HG03565 (cell line): ENCODE results near the gene CLDN8.

Experiments
- ATAC-seq: cut with Tn5 transposase; IDR thresholded peaks from one replicate; pipeline ENCODE4 v1.9.1; 2021; ENCODE audit warnings: mild to moderate bottlenecking, moderate library complexity; ENCODE audit not compliant: unreplicated experiment

The CLDN8 gene

DNA sequence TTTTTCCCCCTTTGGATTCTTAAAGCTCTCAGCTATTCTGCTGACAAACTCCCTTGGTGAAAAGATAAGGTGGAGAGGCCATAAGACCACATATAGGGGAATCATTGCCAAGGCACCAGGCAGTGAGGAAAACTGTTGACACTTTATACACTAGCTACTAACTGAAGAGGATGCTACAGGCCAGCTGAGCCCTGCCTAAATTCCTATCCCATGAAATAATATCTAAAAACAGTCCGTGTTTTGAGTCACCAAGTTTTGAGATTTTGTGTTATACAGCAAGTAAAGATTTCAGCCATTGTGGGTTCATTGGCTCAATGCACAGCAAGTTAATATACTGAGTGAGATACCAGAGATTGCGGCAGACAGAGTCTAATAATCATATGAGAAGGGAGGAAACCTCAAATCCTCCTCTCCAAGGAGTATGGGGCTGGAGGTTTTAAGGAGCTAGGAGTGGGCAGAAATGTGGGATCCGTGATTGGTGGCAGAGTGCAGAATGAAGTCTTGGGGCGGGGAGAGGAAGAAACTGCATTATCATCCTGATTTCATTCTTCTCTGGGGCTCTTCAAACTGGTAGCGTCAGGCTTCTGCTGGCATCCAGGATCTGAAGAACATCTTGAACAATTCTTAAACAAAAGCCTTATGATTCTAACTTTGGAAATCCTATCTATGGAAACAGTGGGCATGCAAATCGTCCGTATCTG, 9.2 kb downstream of the CLDN8 start:
- no peak for ATAC-seq

DNA sequence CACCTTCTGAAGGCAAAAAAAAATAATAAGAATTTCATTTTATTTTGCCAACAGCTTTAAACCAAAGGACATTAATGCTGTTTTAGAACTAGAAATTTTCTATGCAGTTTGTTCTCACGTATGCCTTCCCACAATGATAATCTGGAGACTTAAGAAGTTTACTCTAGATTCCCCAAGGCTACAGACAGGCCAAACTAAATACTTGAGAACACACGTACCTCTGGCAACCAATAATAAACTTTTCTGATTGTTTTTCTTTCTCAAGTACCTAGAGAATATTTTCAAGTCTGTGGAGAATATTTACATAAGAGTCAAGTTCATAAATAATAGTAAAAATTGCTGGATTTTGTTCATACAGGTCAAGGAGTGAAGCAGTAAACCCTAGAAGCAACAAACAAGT, 15.9 kb downstream of the CLDN8 start:
- no peak for ATAC-seq

DNA sequence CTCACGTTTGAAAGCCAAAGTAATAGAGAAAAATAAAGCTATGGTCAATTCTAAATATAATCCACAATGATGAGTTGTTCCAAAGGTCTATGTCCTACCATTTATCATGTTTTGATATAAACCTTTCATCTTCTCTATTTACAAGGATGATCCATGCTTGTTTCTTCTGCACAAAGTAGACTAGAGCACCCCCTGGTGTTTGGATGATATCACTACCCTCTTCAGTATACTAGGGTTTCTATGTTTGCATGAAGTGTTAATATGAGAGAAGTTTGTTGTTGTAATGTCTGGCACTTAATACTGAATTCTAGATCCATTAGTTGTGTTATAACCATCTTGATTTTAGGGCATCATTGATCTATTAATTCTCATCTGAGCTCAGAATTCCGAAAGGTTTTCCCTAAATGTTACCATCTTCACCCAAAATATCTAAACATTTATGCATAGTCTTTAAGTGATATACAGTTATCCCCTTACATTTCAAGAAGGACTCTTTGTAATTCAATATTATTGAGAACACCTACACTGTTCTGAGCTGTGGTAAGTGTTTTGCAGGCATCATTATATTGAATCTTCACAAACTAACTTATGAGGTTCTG, 21.1 kb downstream of the CLDN8 start:
- ATAC-seq = no peak

DNA sequence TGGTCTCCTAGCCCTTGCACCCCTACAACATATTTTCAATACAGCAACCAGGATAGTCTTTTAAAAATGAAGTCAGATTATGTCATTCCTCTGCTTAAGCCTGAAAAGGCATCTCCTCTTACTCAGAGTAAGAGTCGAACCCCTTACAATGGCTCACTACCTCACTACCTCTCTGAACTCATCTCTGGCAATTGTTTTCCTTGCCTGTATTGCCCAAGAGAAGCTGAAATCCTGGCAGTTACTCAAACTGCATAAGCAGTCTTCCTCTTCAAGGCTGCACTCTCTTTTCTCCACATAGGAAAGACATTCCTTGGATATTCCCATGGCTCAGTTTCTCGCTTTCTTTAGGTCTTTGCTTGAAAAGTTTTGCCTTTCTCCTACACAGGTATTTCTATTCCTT, 22.7 kb downstream of the CLDN8 start:
- ATAC-seq = no peak

DNA sequence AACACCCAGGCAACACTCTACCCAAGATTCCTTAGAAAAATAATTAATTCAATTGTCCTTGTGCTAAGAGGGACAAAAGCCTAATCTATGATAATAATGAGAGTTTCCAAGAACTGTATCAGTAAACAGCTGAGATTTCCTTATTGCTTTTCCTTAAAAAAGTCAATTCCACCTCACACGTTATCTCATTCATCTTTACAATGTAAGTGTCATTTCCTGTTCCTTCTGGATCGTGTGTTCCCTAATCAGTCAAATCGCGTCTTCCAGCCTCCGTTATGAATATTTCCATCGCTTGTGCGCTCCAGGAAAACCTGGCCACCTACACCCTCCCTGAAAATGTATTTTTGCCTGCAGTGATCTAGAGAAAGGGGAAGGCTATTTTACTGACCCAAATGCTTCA, 25.3 kb downstream of the CLDN8 start:
- no peak for ATAC-seq

DNA sequence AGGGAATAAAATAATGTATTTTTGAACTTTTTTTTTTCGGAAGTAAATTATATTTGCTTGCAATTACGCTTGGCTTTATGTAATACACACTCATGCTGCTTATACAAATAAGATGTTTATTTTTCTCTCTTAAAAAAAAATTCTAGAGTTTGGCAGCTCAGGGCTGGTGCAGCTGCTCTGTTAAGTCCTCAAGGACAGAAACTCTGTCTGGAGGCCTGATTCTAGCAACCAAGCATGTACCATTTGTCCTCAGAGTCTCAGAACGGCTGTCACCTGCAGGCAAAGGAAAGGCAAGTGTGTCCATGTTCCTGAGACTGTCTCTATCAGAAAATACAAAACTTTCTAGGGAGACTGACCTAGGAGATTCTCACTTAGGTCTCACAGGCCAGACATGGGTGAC, 26.1 kb downstream of the CLDN8 start:
- ATAC-seq = no peak

DNA sequence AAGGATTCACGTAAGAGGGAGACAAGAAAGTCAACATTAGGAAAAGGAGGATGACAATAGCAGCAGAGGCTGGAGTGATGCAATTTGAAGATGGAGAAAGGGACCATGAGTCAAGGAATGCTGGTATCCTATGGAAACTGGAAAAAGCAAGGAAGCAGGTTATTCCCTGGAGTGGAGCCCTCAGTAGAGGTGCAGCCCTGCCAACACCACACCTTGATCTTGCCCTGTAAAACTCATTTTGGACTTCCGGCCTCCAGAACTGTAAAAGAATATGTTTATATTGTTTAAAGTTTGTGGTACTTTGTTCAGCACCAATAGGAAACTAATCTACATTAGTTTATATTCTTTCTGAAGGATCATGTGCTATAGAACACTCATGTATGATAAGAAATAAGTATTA, 29.7 kb downstream of the CLDN8 start:
- ATAC-seq = no peak

DNA sequence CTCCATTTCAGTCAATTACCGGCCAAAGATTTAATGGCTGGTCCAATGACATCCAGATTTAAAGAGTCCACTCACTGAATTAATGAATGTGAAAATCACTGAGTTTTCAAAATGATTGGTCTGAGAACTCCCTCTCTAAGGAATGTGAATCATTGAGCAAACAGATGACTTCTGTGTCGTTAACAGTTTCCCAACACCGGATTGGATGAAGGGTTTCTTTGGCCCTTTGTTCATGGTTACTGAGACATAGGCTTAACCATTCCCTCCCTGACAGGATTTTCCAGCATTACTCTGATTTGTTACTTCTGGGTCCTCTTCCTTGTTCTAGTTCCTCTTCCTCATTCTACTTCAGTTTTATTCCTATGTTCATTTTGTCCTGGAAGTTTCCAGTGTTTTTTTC, 47.8 kb downstream of the CLDN8 start:
- no peak for ATAC-seq

DNA sequence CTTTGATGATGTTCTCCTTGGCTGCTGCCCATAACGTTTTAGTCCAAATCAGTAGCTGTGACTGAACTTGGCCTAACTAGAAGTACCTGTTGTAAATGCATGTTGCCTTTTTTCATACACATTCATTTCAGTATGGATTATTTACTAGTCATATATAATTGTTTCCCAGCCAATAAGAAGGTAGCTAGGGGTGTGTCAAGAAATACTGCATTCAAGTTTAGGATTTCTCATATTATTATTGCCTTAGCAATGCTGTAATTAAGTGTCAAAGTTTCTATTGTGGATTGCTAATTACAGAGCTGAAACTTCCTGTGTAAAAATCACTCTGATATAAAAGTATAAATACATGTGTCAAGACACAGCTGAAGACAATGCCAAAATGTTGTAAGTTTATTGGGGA, 49.2 kb downstream of the CLDN8 start, which contains the start of gene CLDN17:
Gene CLDN17, minus strand, starts transcription at position 101 of the 400 bp plus-strand sequence. CDS start 188 bp downstream, outside the sequence.
- ATAC-seq = no peak

DNA sequence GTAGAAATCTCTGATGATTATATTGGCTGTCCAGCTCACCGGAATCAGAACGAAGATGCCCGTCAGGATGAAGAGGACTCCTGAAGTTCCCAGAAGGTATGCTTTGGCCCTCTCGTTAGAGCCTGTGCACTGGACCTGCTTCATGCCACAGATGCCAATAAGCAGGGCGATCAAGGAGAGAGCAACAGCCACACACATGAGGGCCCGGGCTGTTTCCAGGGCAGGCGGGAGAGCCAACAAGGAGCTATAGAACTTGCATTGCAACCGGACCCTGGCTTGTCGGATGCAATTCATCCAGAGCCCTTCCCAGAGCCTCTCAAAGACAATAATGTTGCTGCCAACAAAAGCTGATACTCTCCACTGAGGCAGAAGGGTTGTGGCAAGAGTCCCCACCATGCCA, 49.7 kb downstream of the CLDN8 start:
- ATAC-seq = no peak

DNA sequence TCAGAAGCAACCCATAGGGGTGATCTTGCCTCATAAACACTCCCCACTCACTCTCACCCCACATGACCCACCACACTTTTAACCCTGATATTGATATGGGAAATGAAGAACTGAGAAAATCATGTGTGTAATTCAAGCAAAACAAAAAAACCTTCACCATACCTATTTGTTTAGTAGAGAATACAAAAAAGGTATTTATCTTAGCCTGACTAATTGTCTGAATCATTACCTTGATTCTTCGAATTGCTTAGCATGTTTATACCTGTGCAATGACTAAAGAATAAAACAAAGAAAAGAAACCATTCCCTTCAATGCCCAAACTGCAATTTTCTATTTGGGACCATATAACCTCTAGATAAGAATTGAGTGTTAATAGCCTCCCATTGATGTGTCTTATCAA, 51.1 kb downstream of the CLDN8 start:
- no peak for ATAC-seq
